ENCODE results near the gene TMEM132D.
A peak's percentile ranks its signal among the peaks of the same experiment; 100 is the strongest.
"Not testable (repeated sequence)": the region's sequence is repeated elsewhere in the genome, so short reads cannot be mapped to it uniquely, and the experiment has no call there.

The TMEM132D gene

DNA sequence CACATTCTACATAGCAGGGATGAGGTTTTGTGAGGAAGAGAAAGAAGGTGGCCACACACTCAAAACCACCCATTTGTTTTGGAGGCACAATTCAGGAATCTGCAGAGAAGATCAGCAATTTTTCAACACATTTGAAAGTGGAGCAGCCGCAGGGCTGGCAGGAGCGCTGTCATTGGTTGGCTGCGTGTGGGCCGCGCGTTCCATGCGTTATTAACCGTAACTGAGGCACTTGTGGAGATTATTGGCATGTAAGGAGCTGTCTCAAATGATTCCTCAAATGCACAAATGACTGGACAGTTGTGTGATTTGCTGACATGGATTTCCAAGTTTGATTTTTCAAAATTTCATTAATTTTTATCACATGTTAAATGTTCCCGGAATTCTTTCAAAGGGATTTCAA lies 318.5 kb downstream of the TMEM132D start:
- no peak for DNase-seq

DNA sequence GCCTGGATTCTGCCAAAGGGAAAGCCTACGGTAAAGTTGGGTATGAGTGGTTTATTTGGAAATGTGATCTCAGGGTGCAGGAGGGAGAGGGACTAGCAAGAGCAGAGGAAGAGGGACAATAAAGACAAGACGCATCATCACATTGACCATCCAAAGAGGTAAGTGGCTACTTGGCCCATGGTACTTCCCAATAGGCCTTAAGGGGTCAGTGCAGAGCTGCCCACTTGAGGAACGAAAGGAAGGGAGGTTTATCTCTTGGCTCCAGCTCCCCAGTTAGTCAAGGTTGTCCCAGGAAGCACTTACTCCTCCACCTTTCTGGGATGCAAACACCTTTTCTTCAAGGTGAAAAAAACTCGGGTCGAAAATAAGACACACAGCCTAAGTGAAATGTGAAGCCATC lies 323.9 kb downstream of the TMEM132D start:
- no peak for DNase-seq

DNA sequence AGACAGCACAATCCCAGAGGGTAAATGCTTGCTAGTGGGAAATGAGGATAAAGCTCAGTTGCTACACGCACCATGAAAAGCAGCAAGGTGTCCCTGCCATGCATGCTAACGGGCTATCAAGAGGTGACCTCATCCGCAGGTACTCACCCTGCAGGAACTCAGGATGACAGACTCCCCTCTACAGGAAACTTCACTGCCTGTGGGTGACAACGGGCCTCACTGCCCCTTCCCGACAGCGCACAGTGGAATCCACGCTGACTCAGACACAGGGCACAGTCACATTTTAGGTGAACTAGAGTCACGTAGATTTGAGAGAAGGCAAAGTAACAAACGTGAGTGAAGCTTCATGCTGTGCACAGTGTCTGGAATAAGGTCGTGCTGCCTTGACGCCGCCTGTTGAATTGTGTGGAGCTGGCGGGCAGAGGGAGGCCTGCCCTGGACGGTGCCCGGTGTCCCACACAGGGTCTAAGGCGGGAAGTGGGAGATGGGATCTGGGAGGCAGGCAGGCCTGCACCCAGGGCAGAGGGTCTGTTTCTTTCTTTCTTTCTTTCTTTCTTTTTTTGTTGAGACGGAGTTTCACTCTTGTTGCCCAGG lies 331.8 kb downstream of the TMEM132D start:
- no peak for DNase-seq

DNA sequence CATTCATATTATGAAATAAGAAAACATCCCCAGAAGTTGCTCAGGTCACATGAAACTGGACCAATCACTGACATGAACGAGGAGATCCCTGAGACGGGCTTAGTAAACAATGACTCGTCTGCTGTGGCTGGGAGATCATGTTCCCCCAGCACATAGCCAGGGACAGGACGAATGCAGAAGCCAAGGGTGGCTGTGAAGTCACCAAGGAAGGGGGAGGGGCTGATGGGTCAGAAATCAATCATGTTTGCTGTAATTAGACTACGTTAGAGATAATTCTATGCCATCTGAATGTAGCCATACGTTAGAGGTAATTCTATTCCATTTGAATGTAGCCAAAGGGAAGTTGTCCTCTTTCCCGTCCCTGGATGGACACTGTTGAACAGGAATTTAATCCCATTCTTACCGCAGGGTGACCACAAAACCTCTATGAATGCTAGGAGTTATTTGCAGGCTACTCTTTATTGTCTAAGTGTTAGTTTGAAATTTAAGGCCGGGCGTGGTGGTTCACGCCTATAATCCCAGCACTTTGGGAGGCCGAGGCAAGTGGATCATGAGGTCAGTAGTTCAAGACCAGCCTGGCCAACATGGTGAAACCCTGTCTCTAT lies 332.9 kb downstream of the TMEM132D start:
- peak; percentile 35 for DNase-seq

DNA sequence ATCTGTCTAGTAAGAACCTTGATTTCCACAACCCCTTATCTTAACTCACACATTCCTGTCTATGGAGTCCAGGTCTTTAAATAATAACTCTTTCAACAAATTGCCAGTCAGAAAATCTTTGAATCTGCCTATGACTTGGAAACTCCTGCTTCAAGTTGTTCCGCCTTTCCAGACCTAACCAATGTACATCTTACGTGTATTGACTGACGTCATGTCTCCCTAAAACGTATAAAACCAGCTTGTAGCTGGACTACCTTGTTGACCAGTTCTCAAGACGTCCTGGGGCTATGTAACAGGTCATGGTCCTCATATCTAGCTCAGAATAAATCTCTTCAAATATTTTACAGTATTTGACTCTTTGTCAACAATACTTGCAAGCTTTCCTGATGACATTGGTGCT lies 337.0 kb downstream of the TMEM132D start:
- DNase-seq = no peak

DNA sequence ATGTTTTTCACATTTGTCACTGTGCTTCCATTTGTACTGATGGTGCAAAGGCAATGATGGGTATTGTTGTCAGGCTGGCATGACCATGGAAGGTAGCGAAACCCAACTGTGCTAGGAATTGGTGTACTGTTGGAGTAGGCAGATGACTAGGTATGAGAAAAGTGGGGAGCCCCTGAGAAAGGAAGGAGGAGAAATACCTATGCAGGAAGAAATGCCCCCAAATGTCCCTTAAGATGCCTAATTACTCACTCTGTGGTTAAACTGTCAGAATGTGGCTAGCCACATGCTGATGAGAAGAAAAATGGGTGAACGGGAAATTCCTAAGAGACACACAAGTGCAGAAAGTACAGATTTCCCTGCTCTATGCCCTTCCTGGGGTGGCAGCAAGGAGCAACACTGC lies 339.1 kb downstream of the TMEM132D start:
- DNase-seq = peak; percentile 35

DNA sequence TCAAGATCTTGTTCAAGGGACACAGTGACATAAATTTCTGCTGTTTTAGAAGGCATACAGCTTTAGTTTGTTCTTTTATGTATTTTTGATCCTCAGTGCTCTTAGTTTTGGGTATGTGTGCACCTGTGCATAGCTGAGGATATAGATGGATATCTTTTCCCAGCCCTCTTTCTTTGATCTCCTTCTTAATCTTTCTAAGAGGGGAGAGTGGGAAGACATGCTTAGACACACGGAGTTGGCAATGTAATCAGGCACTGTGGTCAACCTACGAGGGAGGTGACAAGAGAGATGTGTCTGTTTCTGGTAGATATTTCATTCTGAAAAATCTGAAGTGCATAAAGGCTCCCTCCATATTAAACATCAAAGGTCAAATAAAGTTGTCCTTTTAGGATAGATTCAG lies 340.6 kb downstream of the TMEM132D start:
- no peak for DNase-seq

DNA sequence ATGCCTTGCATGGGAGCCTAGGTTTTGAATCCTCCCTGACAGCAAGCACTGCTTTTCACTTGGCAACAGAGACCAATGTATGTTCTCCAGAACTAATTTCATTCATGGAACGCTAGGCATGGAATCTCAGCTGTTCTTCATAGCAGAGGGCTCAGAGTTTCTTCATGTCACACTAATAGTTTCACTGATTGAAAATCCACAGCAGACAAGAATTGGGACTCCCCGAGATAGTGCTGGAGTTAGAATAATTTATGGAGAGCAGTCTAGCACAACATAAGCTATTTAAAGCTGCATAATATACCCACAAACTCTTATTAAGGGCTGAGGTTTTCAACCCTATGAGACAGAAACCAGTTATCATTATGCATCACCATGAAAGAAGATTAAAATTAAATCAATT lies 342.5 kb downstream of the TMEM132D start:
- DNase-seq = no peak

DNA sequence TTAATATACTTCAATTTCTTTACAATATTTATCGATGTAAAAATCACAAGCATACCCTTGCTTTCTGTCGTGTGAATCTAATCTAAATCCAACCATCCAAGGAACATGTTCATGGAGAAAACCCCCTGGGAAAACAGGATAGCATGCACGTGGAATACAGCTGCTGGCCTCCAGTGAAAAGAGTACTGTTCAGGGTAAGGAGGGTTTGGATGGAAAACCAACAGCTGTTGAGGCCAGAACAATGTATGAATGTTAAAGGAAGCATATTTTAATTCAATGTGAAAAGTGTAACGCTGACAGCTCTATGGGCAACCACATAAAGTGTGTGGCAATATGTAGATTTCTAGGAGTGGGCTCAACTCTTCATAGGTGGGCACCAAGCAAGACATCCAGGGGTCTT lies 344.0 kb downstream of the TMEM132D start:
- no peak for DNase-seq

DNA sequence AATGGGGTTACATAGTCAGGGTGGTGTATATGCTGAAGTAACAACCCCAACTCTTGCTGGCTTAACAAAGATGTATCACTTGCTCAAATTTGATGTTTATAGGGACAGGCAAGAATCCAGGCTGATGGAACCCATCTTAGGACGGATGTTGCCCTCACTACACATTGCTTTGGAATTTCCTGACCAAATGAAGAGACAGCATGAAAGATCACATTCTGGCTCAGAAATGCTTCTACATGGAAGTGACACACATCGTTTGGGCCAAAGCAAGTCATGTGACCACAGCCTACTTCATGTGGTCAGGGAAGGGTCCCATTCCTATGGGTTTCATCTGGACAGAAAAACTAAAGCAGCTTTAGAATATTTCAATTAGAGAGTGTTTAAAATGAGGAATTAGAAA lies 345.8 kb downstream of the TMEM132D start:
- DNase-seq = peak; percentile 78

DNA sequence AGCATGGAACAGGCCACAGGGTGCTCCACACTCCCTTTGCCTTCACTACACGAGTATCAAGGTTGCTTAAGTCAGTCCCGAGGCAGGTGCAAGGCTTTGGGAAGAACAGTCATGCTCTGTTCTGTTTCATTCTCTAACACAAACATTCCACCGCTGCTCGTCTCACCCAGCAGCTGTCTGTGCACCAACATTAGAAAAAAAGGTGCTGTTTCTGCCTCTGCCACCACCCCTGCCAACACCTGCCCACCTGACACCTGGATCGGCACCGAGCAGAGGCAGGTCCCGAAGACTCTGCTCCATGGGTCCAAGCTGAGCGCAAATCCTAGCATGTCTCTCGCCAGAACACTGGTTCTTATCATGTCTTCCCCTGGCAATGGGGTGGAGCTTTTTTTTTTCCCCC lies 347.7 kb downstream of the TMEM132D start:
- DNase-seq = no peak

DNA sequence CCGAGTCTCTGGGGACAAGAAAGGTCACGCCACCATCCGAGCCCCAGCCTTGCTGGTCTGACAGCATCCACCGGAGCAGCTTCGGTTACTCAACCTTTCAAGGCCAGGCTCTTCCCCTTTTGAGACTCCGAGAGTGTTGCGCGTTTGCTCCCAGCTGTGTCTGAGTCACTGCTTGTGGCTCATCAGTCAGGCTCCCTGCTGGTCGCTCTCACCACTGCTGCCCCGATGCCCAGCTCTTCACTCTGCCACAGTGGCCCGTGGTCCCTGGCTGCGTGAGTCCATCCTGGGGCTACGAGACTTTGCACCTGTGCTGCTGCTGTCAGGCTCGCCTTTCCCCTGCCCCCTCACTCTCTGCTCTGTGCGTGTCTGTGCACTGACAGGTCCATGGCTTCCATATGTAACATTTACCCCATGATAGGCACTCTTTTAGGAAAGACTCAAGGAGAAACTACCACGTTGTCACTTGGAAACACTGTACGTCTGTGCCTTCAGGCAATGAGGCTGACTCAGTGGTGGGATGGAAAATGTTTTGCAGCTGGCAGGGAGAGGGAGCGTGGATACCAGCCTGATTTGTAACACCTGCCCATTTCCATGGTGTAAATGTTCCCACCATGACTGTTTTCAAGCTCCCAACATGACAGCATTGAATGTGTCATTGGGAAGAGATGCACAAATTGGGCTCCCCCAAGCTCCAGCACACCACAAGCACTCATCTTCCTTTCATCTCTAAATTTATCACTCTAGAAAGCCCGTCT lies 350.7 kb downstream of the TMEM132D start:
- DNase-seq = peak; percentile 34

DNA sequence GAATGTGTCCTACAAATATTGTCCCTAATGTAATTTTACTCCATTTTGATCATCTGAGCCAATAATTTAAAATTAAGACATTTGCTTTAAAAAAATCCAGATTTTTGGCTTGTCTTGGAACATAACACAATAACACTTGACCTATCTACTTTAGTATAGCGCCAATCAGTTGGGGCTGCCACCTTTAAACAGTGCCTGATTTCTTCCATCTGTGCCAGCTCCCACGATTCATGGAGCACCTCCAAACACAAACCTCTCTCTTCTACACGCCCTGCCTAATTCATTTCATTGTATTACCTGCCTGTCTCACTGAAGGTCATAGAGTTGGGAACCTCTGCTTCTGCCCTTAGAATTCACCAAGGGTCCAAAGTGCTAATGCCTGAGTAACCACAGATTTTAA lies 352.4 kb downstream of the TMEM132D start:
- DNase-seq = no peak

DNA sequence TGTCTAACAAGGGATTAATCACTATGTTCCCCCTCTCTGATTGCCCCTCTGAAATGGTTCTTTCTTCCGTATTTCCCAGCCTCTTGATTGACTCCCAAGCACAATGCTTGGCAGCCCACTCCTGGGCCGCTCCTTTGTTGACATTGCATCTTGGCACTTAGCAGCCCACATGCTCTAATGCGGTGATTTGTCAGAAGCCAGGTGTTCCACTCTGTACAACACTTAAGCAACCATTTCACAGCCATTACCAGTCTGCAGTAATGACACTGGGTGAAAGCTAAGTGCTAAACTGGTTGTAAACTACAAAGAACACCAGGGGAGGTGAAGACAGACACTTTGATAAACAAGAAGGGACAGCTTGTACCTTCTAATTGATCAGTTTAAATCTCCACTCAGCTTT lies 353.5 kb downstream of the TMEM132D start:
- no peak for DNase-seq

DNA sequence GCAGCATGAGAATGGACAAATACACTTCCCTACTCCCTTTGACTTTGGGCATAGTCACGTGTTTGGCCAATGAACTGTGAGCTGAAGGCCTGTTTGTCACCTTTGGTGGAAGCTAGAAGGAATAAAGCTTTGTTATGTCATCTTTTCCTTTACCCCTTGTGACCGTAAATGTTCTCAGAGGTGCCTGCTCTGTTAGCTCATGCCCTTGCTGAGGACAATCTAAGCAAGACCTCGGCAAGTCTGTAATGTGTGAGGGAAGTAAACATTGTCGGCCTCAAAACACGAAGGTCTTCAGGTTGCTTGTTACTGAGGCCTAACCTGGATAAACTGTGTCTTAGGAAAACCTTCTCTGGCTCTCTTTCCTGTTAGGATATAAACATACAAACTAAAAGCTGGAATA lies 354.2 kb downstream of the TMEM132D start:
- no peak for DNase-seq

DNA sequence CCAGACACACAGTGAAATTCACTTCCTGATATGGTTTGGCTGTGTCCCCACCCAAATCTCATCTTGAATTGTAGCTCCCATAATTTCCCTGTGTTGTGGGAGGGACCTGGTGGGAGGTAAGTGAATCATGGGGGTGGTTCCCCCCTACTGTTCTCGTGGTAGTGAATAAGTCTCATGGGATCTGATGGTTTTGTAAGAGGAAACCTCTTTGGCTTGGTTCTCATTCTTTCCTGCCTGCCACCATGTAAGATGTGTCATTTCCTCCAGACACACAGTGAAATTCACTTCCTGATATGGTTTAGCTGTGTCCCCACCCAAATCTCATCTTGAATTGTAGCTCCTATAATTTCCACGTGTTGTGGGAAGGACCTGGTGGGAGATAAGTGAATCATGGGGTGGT lies 354.8 kb downstream of the TMEM132D start:
- peak; percentile 46 for DNase-seq

DNA sequence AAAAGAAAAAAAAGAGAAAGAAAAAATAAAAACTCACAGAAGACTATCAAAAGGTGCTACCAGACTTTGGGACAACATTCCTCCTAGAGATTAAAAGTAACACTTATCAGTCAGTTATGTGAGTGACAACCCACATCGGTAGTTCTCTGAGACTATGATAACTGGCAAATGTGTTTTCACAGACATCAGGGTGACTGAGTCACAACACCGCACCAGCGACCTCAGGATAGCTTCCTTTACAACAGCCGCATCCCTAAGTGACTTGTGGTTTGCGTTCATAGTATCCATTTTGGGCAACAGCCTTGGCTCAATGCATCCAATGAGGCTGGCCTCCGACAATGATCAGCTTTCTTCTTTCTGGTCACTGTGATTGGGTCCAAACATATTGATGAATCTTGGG lies 359.1 kb downstream of the TMEM132D start:
- no peak for DNase-seq

DNA sequence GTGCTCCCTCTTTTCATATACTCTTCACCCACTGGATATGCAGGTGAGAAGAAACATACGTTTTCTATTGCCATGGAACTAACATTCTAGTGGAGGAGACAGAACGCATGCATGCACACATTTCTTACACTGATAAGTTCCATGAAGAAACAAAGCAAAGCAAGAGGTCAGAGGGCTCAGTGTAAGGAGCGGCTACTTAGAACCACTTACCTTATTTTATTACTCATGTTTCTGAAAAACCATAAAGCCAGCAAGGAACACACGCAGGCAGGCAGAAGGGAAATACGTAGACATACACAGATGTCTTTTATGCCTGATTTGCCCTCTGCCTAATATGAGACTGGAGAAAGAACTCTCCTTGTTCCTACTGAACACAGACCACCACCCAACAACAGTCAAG lies 362.9 kb downstream of the TMEM132D start:
- DNase-seq = no peak

DNA sequence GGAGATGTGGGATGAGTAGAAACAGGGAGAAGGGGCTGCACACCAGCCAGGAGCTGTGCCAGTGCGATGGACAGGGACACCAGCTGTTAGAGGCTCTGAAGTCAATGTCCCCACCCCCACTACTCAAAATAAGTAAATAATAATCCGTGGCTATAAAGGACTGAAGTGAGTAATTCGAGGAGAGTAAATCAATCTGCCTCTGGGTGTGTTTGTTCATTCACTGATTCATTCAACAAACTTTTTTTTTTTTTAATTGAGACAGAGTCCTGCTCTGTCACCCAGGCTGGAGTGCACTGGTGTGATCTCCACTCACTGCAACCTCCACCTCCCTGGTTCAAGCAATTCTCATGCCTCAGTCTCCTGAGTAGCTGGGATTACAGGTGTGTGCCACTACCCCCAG lies 363.6 kb downstream of the TMEM132D start:
- no peak for DNase-seq

DNA sequence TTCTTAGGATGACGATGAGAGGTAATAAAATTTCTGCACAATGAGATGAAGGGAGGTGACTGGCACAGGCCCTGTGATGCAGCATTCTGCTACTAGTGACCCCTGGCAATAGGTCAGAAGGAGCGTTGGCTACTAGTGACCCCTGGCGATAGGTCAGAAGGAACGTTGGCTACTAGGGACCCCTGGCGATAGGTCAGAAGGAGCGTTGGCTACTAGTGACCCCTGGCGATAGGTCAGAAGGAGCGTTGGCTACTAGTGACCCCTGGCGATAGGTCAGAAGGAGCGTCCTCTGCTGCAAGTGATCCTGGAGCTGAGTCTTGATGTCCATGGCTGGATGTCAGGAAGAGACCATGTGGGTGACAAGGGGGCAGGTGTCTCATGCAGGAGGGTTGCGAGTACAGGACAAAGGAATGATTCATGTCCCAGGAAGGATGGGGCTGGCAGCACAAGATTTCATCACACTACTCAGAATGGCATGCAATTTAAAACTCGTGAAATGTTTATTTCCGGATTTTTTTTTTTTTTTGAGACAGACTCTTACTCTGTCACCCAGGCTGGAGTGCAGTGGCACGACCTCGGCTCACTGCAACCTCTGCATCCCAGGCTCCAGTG lies 365.0 kb downstream of the TMEM132D start:
- not testable (repeated sequence) for DNase-seq

DNA sequence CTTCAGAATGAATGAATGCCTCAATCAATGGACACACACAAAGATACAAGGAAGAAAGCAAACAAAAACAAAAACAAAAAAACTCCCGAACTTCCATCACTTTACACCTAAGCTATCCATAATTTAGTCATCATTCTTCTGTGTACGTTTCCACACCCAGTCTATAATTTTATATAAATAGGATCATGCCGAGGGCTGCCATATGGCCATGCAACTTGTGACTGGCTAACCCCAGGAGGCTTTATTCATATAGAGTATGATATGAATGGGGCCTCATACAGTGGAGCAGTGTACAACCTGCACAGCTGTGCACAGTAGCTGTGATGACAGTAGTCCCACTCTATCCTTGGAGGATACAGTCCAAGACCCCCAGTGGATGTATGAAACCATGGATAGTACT lies 365.7 kb downstream of the TMEM132D start:
- DNase-seq = no peak

DNA sequence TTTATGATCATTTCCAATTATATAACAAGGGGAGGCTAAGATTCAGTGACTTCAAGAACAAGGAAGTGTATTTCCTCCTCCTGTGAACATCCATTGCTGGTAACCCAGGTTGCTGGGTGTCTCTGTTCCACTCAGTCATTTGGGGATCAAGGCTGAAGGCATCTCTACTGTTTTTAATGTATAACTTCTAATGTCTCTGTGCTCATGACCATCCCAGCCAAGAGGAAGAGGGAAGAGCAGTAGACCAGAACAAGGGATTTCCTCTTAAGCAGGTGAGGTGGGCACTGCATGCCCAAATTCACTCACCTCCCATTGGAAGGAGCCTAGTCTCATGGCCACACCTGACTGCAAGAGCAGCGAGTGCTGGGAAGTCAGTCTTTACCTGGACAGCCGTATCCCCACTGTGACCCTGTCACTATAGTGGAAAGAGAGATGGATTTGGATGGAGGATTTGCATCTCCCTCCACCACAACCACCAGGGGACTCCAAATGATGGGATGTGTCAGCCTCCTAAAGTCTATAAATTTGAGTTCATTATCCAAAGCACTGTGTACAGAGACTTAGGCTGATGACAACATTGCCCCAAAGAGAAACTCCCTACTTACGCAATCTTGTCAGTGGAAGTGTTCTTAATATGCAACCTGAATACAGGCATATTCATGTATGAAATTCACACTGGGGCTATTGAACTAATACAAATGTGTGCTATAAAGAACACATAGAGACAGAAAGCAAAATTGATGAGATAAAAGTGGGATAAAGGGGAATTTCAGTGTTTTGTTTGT lies 368.7 kb downstream of the TMEM132D start:
- DNase-seq = peak; percentile 13
